Lung (tissue), 12 donors: ENCODE results near the gene SNRNP40. TPM values are rescaled to one million over a fixed set of nuclear protein-coding genes. Genes with fewer than 3 reads are reported as not detected.

Experiments used
- ATAC-seq: fragments of 200-7000 bp; cut with Tn5 transposase; one replicate; pipeline ENCODE4 v1.9.1; 2020; ENCODE audit warnings: moderate number of reproducible peaks; ENCODE audit not compliant: insufficient read depth, low FRiP score
- DNase-seq, 3 donors: peaks; one replicate each; pipeline ENCODE4 v3.0.0-alpha.2; 2013 to 2017
- H3K27ac ChIP-seq, 2 donors: one replicate each; pipeline ENCODE4 v1.5.1; 2013; ENCODE audit warnings: mild to moderate bottlenecking in 2 of 2, moderate library complexity in 2 of 2, control low read depth in 1 of 2, inconsistent platforms in 1 of 2, low read depth in 1 of 2, low read length in 1 of 2
- H3K27me3 ChIP-seq, 3 donors: one replicate each; pipeline ENCODE4 v1.5.1; 2013; ENCODE audit warnings: low read length in 2 of 3; ENCODE audit not compliant: control insufficient read depth in 3 of 3, insufficient read depth in 3 of 3
- H3K36me3 ChIP-seq, 4 donors: one replicate each; pipeline ENCODE4 v1.5.1; 2013; ENCODE audit warnings: low read length in 4 of 4, mild to moderate bottlenecking in 1 of 4, moderate library complexity in 1 of 4; ENCODE audit not compliant: control insufficient read depth in 4 of 4, insufficient read depth in 4 of 4
- H3K4me1 ChIP-seq, 5 donors: one replicate each; pipeline ENCODE4 v1.5.1; 2013; ENCODE audit warnings: low read length in 5 of 5, mild to moderate bottlenecking in 2 of 5, moderate library complexity in 1 of 5; ENCODE audit not compliant: control insufficient read depth in 5 of 5, insufficient read depth in 5 of 5
- H3K4me3 ChIP-seq: one replicate; pipeline ENCODE4 v1.5.1; 2013; ENCODE audit warnings: mild to moderate bottlenecking, control low read depth, moderate library complexity
- H3K9ac ChIP-seq, 2 donors: one replicate each; pipeline ENCODE4 v1.5.1; 2013; ENCODE audit warnings: low read length in 2 of 2, control low read depth in 1 of 2; ENCODE audit not compliant: insufficient read depth in 1 of 2
- H3K9me3 ChIP-seq, 4 donors: one replicate each; pipeline ENCODE4 v1.5.1; 2013; ENCODE audit warnings: low read length in 3 of 4, mild to moderate bottlenecking in 1 of 4, moderate library complexity in 1 of 4; ENCODE audit not compliant: control insufficient read depth in 4 of 4, insufficient read depth in 3 of 4
- WGBS, 2 donors: extraction: QIAGEN DNeasy Blood & Tissue Kit; methylation state at CpG; one replicate each; pipeline ENCODE4 v1.1.7; 2013; 5-methylcytosine and 5-hydroxymethylcytosine counted together
- polyA plus RNA-seq, 2 donors: library from polyadenylated mRNA; stranded (reverse); fragments of 200-250 nt; gene quantifications; one replicate each; pipeline ENCODE4 v1.2.1, GENCODE V29; 2013
- total RNA-seq, 2 donors: library from RNA; depleted of rRNA in 1 of 2; stranded (reverse); fragments of >200 nt in 1 of 2; gene quantifications; one replicate each; pipeline ENCODE4 v1.2.1, GENCODE V29; 2014 to 2021
- TF ChIP-seq, protein P1 (sequence below): IDR thresholded peaks from 2 replicates; pipeline ENCODE4 v1.5.1; 2012; ENCODE audit warnings: mild to moderate bottlenecking; ENCODE audit errors: control extremely low read depth, extremely low read depth
- donor health status: control.
- donor health status: control.
- donor health status: Bipolar disorder and iron deficiency.
- donor health status: healthy.
- donor health status: DM: yes; HTN: yes; CAD: no.

The SNRNP40 gene
- total and polyA plus RNA-seq, 4 donors = 15.0 to 71.7 (median 38.5) TPM

DNA sequence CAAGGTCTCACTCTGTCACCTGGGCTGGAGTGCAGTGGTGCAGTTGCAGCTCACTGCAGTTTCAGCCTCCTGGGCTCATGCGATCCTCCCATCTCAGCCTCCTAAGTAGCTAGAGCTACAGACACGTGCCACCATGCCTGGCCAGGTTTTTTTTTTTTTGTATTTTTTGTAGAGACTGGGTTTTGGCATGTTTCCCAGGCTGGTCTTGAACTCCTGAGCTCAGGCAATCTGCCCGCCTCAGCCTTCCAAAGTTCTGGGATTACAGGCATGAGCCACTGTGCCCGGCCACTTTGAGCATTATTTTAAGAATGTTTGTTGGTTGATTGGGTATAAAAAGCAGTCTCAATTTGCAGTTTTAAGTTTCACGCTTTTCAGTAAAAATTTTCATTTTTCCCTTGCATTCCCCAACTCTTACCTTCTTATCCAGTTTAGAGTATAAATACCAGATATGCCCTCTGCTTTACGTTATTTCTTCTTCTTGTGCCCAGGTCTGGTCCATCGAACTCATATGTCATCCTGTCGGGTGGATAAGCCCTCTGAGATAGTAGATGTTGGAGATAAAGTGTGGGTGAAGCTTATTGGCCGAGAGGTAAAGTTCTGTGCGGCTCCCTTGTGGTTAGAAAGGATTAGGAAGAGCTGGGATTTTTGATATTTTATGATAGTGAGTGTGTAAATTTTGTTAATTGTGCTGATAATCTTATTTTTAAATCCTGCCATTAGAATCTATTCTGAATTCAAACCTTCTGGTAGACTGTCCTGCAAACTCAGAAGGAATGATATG is 40.3 kb upstream of the SNRNP40 start:
- no peak overlapping the region for H3K27ac ChIP-seq
- H3K27me3 ChIP-seq = no peaks in the 10 kb centered on the region
- 82 to 86% methylated on average over 10 of the region's 10 CpGs for WGBS, 2 donors
- H3K36me3 ChIP-seq = peaks cover 0 to 8% (median 0%) of the 10 kb centered on the region in 4 donors
- ATAC-seq (no peak), DNase-seq (no peak)
- TF ChIP-seq, protein P1, sequence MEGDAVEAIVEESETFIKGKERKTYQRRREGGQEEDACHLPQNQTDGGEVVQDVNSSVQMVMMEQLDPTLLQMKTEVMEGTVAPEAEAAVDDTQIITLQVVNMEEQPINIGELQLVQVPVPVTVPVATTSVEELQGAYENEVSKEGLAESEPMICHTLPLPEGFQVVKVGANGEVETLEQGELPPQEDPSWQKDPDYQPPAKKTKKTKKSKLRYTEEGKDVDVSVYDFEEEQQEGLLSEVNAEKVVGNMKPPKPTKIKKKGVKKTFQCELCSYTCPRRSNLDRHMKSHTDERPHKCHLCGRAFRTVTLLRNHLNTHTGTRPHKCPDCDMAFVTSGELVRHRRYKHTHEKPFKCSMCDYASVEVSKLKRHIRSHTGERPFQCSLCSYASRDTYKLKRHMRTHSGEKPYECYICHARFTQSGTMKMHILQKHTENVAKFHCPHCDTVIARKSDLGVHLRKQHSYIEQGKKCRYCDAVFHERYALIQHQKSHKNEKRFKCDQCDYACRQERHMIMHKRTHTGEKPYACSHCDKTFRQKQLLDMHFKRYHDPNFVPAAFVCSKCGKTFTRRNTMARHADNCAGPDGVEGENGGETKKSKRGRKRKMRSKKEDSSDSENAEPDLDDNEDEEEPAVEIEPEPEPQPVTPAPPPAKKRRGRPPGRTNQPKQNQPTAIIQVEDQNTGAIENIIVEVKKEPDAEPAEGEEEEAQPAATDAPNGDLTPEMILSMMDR = no peak
- H3K4me3 ChIP-seq = no peak overlapping the region
- H3K4me1 ChIP-seq = no peaks in the 10 kb centered on the region
- no peaks in the 10 kb centered on the region for H3K9me3 ChIP-seq
- no peak overlapping the region for H3K9ac ChIP-seq

DNA sequence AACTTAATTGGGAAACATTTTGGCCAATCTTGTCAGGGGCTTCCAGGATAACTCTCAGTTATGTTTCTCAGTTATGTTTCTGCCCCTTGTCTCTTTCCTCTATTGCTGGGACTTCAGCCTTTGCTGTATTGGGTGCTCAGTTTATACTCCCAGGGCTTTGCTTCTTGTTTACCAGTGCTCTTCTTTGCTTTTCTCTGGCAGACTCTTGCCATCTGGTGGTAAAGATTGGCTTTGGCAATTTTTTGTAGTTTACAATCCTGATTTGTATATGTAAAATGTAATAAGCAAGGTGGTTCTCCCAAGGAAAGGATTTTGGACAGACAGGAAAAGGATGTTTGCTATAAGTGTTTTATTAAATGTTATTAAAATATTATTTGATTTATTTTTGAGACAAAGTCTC is 38.4 kb upstream of the SNRNP40 start:
- H3K9ac ChIP-seq = no peak overlapping the region
- H3K4me3 ChIP-seq = no peak overlapping the region
- H3K4me1 ChIP-seq = no peaks in the 10 kb centered on the region
- peaks cover 0 to 8% (median 2%) of the 10 kb centered on the region in 4 donors for H3K36me3 ChIP-seq
- H3K27me3 ChIP-seq = no peaks in the 10 kb centered on the region
- no peaks in the 10 kb centered on the region for H3K9me3 ChIP-seq
- no peak overlapping the region for H3K27ac ChIP-seq
- ATAC-seq (no peak), DNase-seq (peak in 2 of 3 donors; percentile 63 to 64)
- TF ChIP-seq, protein P1 = no peak

DNA sequence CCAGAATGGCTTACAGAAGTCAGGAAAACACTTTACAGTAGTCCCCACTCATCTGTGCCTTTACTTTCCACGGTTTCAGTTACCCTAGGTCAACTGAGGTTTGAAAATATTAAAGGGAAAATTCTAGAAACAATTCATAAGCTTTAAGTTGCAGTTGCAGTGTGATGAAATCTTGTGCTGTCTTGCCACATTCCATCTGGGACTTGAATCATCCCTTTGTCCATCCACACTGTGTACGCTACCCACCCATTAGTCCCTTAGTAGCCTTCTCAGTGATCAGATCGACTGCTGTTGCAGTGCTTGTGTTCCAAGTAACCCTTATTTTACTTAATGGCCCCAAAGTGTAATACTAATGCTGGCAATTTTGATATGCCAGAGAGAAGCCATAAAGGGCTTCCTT is 30.8 kb upstream of the SNRNP40 start:
- ATAC-seq (no peak), DNase-seq (no peak)
- WGBS, 2 donors = 85 to 91% methylated on average over 3 of the region's 3 CpGs
- no peak overlapping the region for H3K27ac ChIP-seq
- no peak overlapping the region for H3K4me3 ChIP-seq
- no peaks in the 10 kb centered on the region for H3K4me1 ChIP-seq
- peaks cover 0 to 7% (median 4%) of the 10 kb centered on the region in 4 donors for H3K36me3 ChIP-seq
- H3K9me3 ChIP-seq = no peaks in the 10 kb centered on the region
- TF ChIP-seq, protein P1 = no peak
- H3K9ac ChIP-seq = no peak overlapping the region
- no peaks in the 10 kb centered on the region for H3K27me3 ChIP-seq
